Right lobe of liver (tissue), 4 donors: ENCODE measurements around the gene LY86.

Experiments
- CTCF ChIP-seq, 4 donors: fragments of 200-600 bp in 3 of 4; fragments of 450-650 bp in 1 of 4; IDR thresholded peaks; one replicate each; pipeline versions ENCODE4 v1.5.1 to v1.8.0; 2016 to 2022; ENCODE audit warnings: antibody characterized with exemption in 4 of 4, mild to moderate bottlenecking in 2 of 4
- POLR2A ChIP-seq: fragments of 450-650 bp; IDR thresholded peaks from one replicate; pipeline ENCODE4 v1.6.1; 2017; ENCODE audit warnings: antibody characterized with exemption, mild to moderate bottlenecking
- donor health status: DM: no; HTN: no; CAD: no.
- donor health status: DM: no; HTN: no; CAD: no.
- donor health status: DM: no; HTN: yes; CAD: no.

GRCh38 chr6:6557504-6557839 lies 31.0 kb upstream of the LY86 start:
- TF ChIP-seq CTCF (IDR thresholded peaks at IDR 0.05) (no peak), POLR2A (no peak)
